Coronary artery (tissue), 2 donors: ENCODE results near the gene RBMX2.
"Not testable (repeated sequence)": the region's sequence is repeated elsewhere in the genome, so short reads cannot be mapped to it uniquely, and the experiment has no call there.

Source experiments
- DNase-seq: peaks from one replicate; pipeline ENCODE4 v3.0.0-alpha.2; 2017; ENCODE audit warnings: low spot score
- H3K27ac ChIP-seq, 2 donors: fragments of 200-600 bp; sonication (generic); one replicate each; pipeline ENCODE4 v1.5.1; 2016 to 2019
- H3K4me3 ChIP-seq: fragments of 200-600 bp; sonication (generic); 2 replicates; pipeline ENCODE4 v1.5.1; 2016; ENCODE audit warnings: mild to moderate bottlenecking, moderate library complexity
- CTCF ChIP-seq: fragments of 200-600 bp; sonication (generic); IDR thresholded peaks from one replicate; pipeline ENCODE4 v1.5.1; 2019; ENCODE audit warnings: antibody characterized with exemption

Gene RBMX2

GRCh38 chrX:130401415-130402207 is at the start of gene RBMX2:
RBMX2 (plus strand) TSS chrX:130401987; CDS start chrX:130402033, 46 bp downstream.
- TF ChIP-seq CTCF, result no peak
- DNase-seq, result peak; percentile 77
- H3K27ac ChIP-seq, result peak within 1 kb of the TSS; percentile 43 to 89
- peak within 1 kb of the TSS; percentile 83 for H3K4me3 ChIP-seq

GRCh38 chrX:130352050-130352449 is 49.7 kb upstream of the RBMX2 start:
- not testable (repeated sequence) for DNase-seq, H3K4me3 ChIP-seq, H3K27ac ChIP-seq

GRCh38 chrX:130376077-130376476 is 25.7 kb upstream of the RBMX2 start:
- no peak for DNase-seq
- TF ChIP-seq CTCF, result no peak
- Histone ChIP-seq H3K4me3 (no peak overlapping the region), H3K27ac (no peak overlapping the region)

GRCh38 chrX:130378024-130378669 is 23.6 kb upstream of the RBMX2 start:
- H3K27ac ChIP-seq, result no peak overlapping the region
- no peak for TF ChIP-seq CTCF
- DNase-seq, result no peak
- no peak overlapping the region for H3K4me3 ChIP-seq

GRCh38 chrX:130385520-130385919 is 16.3 kb upstream of the RBMX2 start, which contains the start of gene GPR119:
GPR119 (minus strand) TSS chrX:130385674; CDS start chrX:130385447, 227 bp downstream.
- TF ChIP-seq CTCF, result no peak
- no peak for DNase-seq
- no peak within 1 kb of the TSS for H3K4me3 ChIP-seq
- no peak within 1 kb of the TSS for H3K27ac ChIP-seq

- no peak for TF ChIP-seq CTCF
- DNase-seq, result no peak
- Histone ChIP-seq H3K4me3 (no peak overlapping the region), H3K27ac (no peak overlapping the region)
Observed at GRCh38 chrX:130386408-130386808, 15.4 kb upstream of the RBMX2 start.

- H3K27ac ChIP-seq, result no peak overlapping the region
- TF ChIP-seq CTCF, result peak; percentile 52
- DNase-seq, result no peak
- H3K4me3 ChIP-seq, result no peak overlapping the region
Observed at GRCh38 chrX:130393451-130394074, 8.2 kb upstream of the RBMX2 start.
